Measurements from ENCODE around the gene NAXD. TPM values are rescaled to one million over a fixed set of nuclear protein-coding genes. Genes with fewer than 3 reads are reported as not detected.

The NAXD gene
- total and polyA plus RNA-seq, 10 of the 15 experiments (the other 5 are each of a cell fraction or from before 2014, with no cell fraction given): 1.5 to 36.2 (median 23.8) TPM

GRCh38 chr13:110628952-110629701 is 13.8 kb downstream of the NAXD start:
- Histone ChIP-seq H4K20me1 (ENCODE audit: control insufficient read depth, insufficient read depth) (peaks cover 3% of the 10 kb centered on the region; the same call in 1 of the 2 replicates), H3K4me2 (ENCODE audit: control insufficient read depth, insufficient read depth) (no peak overlapping the region), H3K27me3 (replicated peaks in 1 of 2; ENCODE audit: control insufficient read depth in 2 of 2, insufficient read depth in 2 of 2, low read length in 1 of 2) (no peaks in the 10 kb centered on the region), H3K4me1 (ENCODE audit: control insufficient read depth, insufficient read depth, low read length) (no peaks in the 10 kb centered on the region), H2AFZ (ENCODE audit: control insufficient read depth, low read depth, low read length) (no peak overlapping the region), H3K9ac (ENCODE audit: control insufficient read depth, insufficient read depth, low read length) (no peak overlapping the region), H3K27ac (ENCODE audit: control insufficient read depth, insufficient read depth) (no peak overlapping the region), H3K9me3 (replicated peaks; ENCODE audit: control insufficient read depth, insufficient read depth, low read length) (no peaks in the 10 kb centered on the region), H3K36me3 (ENCODE audit: control insufficient read depth in 2 of 2, insufficient read depth in 2 of 2, low read length in 1 of 2) (peaks cover 13 to 17% of the 10 kb centered on the region in 2 experiments; a peak in 3 of 4 replicates), H3K4me3 (no peak overlapping the region), H3K79me2 (ENCODE audit: control insufficient read depth, insufficient read depth, low read length) (peaks cover 8% of the 10 kb centered on the region)
- DNase-seq (ENCODE audit: low read depth, low spot score) (no peak), FAIRE-seq (no peak), ATAC-seq (no peak)
- BruUV-seq (replicated peaks): no TSS peak
- in situ Hi-C loops (cut with MboI) (no loop called here), intact Hi-C loops (cut with micrococcal nuclease; ENCODE audit: unreplicated experiment) (no loop called here)
- POLR2A ChIA-PET: no interaction called here
- SMC1A ChIA-PET (ENCODE audit: uncharacterized antibody, unreplicated experiment): no interaction called here
- no peak for TF ChIP-seq CEBPB (IDR thresholded peaks at IDR 0.05; ENCODE audit: borderline replicate concordance in 1 of 2, low read depth in 2 of 2, low read length in 2 of 2)
- TF ChIP-seq JUNB (IDR thresholded peaks at IDR 0.05): no peak
- TF ChIP-seq NFYB (IDR thresholded peaks at IDR 0.05; ENCODE audit: insufficient read depth, low read depth, low read length): no peak
- TF ChIP-seq POLR2A (IDR thresholded peaks at IDR 0.05; ENCODE audit: low read depth, low read length): no peak
- no peak for TF ChIP-seq BRCA1 (IDR thresholded peaks at IDR 0.05; ENCODE audit: low read depth, low read length)
- TF ChIP-seq, protein P1, sequence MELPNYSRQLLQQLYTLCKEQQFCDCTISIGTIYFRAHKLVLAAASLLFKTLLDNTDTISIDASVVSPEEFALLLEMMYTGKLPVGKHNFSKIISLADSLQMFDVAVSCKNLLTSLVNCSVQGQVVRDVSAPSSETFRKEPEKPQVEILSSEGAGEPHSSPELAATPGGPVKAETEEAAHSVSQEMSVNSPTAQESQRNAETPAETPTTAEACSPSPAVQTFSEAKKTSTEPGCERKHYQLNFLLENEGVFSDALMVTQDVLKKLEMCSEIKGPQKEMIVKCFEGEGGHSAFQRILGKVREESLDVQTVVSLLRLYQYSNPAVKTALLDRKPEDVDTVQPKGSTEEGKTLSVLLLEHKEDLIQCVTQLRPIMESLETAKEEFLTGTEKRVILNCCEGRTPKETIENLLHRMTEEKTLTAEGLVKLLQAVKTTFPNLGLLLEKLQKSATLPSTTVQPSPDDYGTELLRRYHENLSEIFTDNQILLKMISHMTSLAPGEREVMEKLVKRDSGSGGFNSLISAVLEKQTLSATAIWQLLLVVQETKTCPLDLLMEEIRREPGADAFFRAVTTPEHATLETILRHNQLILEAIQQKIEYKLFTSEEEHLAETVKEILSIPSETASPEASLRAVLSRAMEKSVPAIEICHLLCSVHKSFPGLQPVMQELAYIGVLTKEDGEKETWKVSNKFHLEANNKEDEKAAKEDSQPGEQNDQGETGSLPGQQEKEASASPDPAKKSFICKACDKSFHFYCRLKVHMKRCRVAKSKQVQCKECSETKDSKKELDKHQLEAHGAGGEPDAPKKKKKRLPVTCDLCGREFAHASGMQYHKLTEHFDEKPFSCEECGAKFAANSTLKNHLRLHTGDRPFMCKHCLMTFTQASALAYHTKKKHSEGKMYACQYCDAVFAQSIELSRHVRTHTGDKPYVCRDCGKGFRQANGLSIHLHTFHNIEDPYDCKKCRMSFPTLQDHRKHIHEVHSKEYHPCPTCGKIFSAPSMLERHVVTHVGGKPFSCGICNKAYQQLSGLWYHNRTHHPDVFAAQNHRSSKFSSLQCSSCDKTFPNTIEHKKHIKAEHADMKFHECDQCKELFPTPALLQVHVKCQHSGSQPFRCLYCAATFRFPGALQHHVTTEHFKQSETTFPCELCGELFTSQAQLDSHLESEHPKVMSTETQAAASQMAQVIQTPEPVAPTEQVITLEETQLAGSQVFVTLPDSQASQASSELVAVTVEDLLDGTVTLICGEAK (IDR thresholded peaks at IDR 0.05; ENCODE audit: borderline replicate concordance): no peak
- TF ChIP-seq SP1 (IDR thresholded peaks at IDR 0.05; ENCODE audit: low read depth, low read length): no peak
- WGBS (ENCODE audit: insufficient coverage, insufficient replicate concordance, low lambda C conversion rate, missing lambda C conversion rate): 94% methylated on average over 19 of the region's 19 CpGs
- CTCF ChIA-PET: no interaction called here
- RAD21 ChIA-PET (ENCODE audit: unreplicated experiment): no interaction called here
